SK-N-SH (cell line): Measurements from ENCODE around the gene CHDH. TPM values are rescaled to one million over a fixed set of nuclear protein-coding genes. Genes with fewer than 3 reads are reported as not detected.

Experiments used
- CTCF ChIA-PET: fragments of 300-600, 350-600 bp; formaldehyde crosslinking; extraction: SDS; loops from one replicate; lab custom pipeline; 2021; lab: Yijun Ruan, JAX
- POLR2A ChIA-PET: fragments of 350-600 bp; sonication (Branson Sonifier 250); formaldehyde crosslinking; extraction: SDS; loops from one replicate; lab custom pipeline; 2020; ENCODE audit warnings: antibody characterized with exemption, inconsistent platforms; lab: Yijun Ruan, JAX
- DNase-seq: peaks from one replicate; pipeline ENCODE4 v3.0.0; 2012
- H2AFZ ChIP-seq: fragments of 200-600 bp; sonication (generic); 2 replicates; pipeline ENCODE4 v1.8.1; 2016; ENCODE audit warnings: antibody characterized with exemption, mild to moderate bottlenecking, low read depth
- H3F3A ChIP-seq: fragments of 200-600 bp; sonication (generic); replicated peaks from 2 replicates; pipeline ENCODE3; 2016; ENCODE audit warnings: antibody characterized with exemption, mild to moderate bottlenecking; ENCODE audit not compliant: insufficient read depth
- H3K27ac ChIP-seq, 2 experiments: fragments of 200-500 bp in 1 of 2; fragments of 200-600 bp in 1 of 2; sonication (Bioruptor generic) in 1 of 2; sonication (generic), shearing (Covaris generic) in 1 of 2; 2 replicates each; pipeline versions ENCODE4 v1.5.1 to v1.6.1; 2014 to 2016; ENCODE audit warnings: low read depth in 2 of 2, inconsistent platforms in 1 of 2, low read length in 1 of 2, mild to moderate bottlenecking in 1 of 2, mixed read lengths in 1 of 2
- H3K27me3 ChIP-seq: fragments of 200-600 bp; sonication (generic), shearing (Covaris generic); 2 replicates; pipeline ENCODE4 v1.6.1; 2016; ENCODE audit warnings: mixed run types; ENCODE audit not compliant: insufficient read depth
- H3K36me3 ChIP-seq, 2 experiments: fragments of 200-500 bp in 1 of 2; fragments of 200-600 bp in 1 of 2; sonication (Bioruptor generic) in 1 of 2; sonication (generic) in 1 of 2; replicated peaks in 1 of 2; 2 replicates each; pipeline versions ENCODE3 to v1.5.1; 2014 to 2016; ENCODE audit warnings: low read length in 1 of 2, mild to moderate bottlenecking in 1 of 2; ENCODE audit not compliant: insufficient read depth in 2 of 2, control insufficient read depth in 1 of 2
- H3K4me1 ChIP-seq, 2 experiments: fragments of 200-500 bp in 1 of 2; fragments of 200-600 bp in 1 of 2; sonication (Bioruptor generic) in 1 of 2; sonication (generic), shearing (Covaris generic) in 1 of 2; 2 replicates each; pipeline versions ENCODE4 v1.5.1 to v1.6.1; 2014 to 2016; ENCODE audit warnings: low read depth in 1 of 2, low read length in 1 of 2, mixed run types in 1 of 2; ENCODE audit not compliant: insufficient read depth in 2 of 2, control insufficient read depth in 1 of 2
- H3K4me2 ChIP-seq: fragments of 200-600 bp; sonication (generic), shearing (Covaris generic); 2 replicates; pipeline ENCODE4 v1.6.1; 2017; ENCODE audit warnings: mixed run types
- H3K4me3 ChIP-seq, 2 experiments: fragments of 200-500 bp in 1 of 2; fragments of 200-600 bp in 1 of 2; sonication (Bioruptor generic) in 1 of 2; sonication (generic), shearing (Covaris generic) in 1 of 2; 2 replicates each; pipeline versions ENCODE4 v1.5.1 to v1.8.1; 2014 to 2016; ENCODE audit warnings: low read depth in 2 of 2, inconsistent platforms in 1 of 2, low read length in 1 of 2, mild to moderate bottlenecking in 1 of 2, mixed read lengths in 1 of 2, moderate library complexity in 1 of 2
- H3K79me2 ChIP-seq: fragments of 200-600 bp; sonication (generic); 2 replicates; pipeline ENCODE4 v1.8.1; 2017; ENCODE audit warnings: mild to moderate bottlenecking; ENCODE audit not compliant: insufficient read depth
- H3K9ac ChIP-seq: fragments of 200-600 bp; sonication (generic); 2 replicates; pipeline ENCODE4 v1.6.1; 2017; ENCODE audit warnings: mixed run types
- H3K9me2 ChIP-seq: fragments of 200-600 bp; sonication (generic); 2 replicates; pipeline ENCODE4 v1.6.1; 2017; ENCODE audit warnings: mixed run types
- H3K9me3 ChIP-seq: fragments of 200-600 bp; sonication (generic); 2 replicates; pipeline ENCODE4 v1.6.1; 2017; ENCODE audit warnings: mixed run types, mild to moderate bottlenecking, moderate library complexity
- H4K20me1 ChIP-seq: fragments of 200-600 bp; sonication (generic); 2 replicates; pipeline ENCODE4 v1.6.1; 2017; ENCODE audit warnings: mild to moderate bottlenecking, mixed run types; ENCODE audit not compliant: insufficient read depth
- FOSL2 ChIP-seq: IDR thresholded peaks from 2 replicates; pipeline ENCODE4 v1.4.0; 2012; ENCODE audit warnings: low read depth, mild to moderate bottlenecking, moderate library complexity, borderline replicate concordance
- FOXM1 ChIP-seq: IDR thresholded peaks from 2 replicates; pipeline ENCODE4 v1.4.0; 2012; ENCODE audit warnings: low read depth, mild to moderate bottlenecking
- GABPA ChIP-seq: IDR thresholded peaks from 2 replicates; pipeline ENCODE4 v1.4.0; 2012; ENCODE audit warnings: low read depth, mild to moderate bottlenecking
- GATA2 ChIP-seq: sonication (generic); formaldehyde crosslinking; IDR thresholded peaks from 2 replicates; pipeline ENCODE4 v1.5.0; 2020; ENCODE audit warnings: mild to moderate bottlenecking, missing genetic modification reagents
- JUND ChIP-seq: IDR thresholded peaks from 2 replicates; pipeline ENCODE4 v1.4.0; 2012
- MEF2A ChIP-seq: IDR thresholded peaks from 2 replicates; pipeline ENCODE4 v1.4.0; 2012; ENCODE audit warnings: low read depth, borderline replicate concordance
- NFIC ChIP-seq: IDR thresholded peaks from 2 replicates; pipeline ENCODE4 v1.4.0; 2012; ENCODE audit warnings: borderline replicate concordance
- PBX3 ChIP-seq: IDR thresholded peaks from 2 replicates; pipeline ENCODE4; 2012
- POLR2AphosphoS5 ChIP-seq: IDR thresholded peaks from 2 replicates; pipeline ENCODE4 v1.6.1; 2012; ENCODE audit warnings: low read depth, low read length
- RCOR1 ChIP-seq: fragments of 150-350 bp; IDR thresholded peaks from 2 replicates; pipeline ENCODE4 v1.6.1; 2017; ENCODE audit warnings: antibody characterized with exemption, low read length
- REST ChIP-seq: IDR thresholded peaks from 2 replicates; pipeline ENCODE4 v1.6.1; 2012; ENCODE audit warnings: mild to moderate bottlenecking, low read depth, low read length, moderate library complexity
- SIN3A ChIP-seq: IDR thresholded peaks from 2 replicates; pipeline ENCODE4 v1.6.1; 2012; ENCODE audit warnings: low read depth, mild to moderate bottlenecking, low read length, moderate library complexity, borderline replicate concordance
- TCF12 ChIP-seq: IDR thresholded peaks from 2 replicates; pipeline ENCODE4 v1.4.0; 2012
- TEAD4 ChIP-seq: IDR thresholded peaks from 2 replicates; pipeline ENCODE4 v1.4.0; 2012; ENCODE audit warnings: mild to moderate bottlenecking, borderline replicate concordance; ENCODE audit not compliant: insufficient read depth
- ZBTB33 ChIP-seq: IDR thresholded peaks from 2 replicates; pipeline ENCODE4 v1.4.0; 2012; ENCODE audit warnings: low read depth, borderline replicate concordance
- WGBS: methylation state at CpG from one replicate; pipeline ENCODE4 v1.1.6; 2017; ENCODE audit warnings: low lambda C conversion rate; 5-methylcytosine and 5-hydroxymethylcytosine counted together
- polyA plus RNA-seq, 3 experiments: library from polyadenylated mRNA; depleted of rRNA; stranded (reverse); fragments of >200 nt; gene quantifications; 2 replicates each; pipeline ENCODE4 v1.2.3, GENCODE V29; 2012

The CHDH gene
- polyA plus RNA-seq, 1 of the 3 experiments (the other 2 are of a cell fraction): 0.33 TPM

GRCh38 chr3:53830944-53831343 is 15.3 kb downstream of the CHDH start:
- H4K20me1 ChIP-seq: no peaks in the 10 kb centered on the region
- no peaks in the 10 kb centered on the region for H3K36me3 ChIP-seq
- no peak overlapping the region for H3K27ac ChIP-seq
- 46% methylated on average over 2 of the region's 6 CpGs for WGBS
- H2AFZ ChIP-seq: no peak overlapping the region
- H3K9me2 ChIP-seq: no peaks in the 10 kb centered on the region
- no peak for DNase-seq
- H3K4me3 ChIP-seq: no peak overlapping the region
- H3F3A ChIP-seq: no peaks in the 10 kb centered on the region
- H3K4me2 ChIP-seq: no peak overlapping the region
- no peaks in the 10 kb centered on the region for H3K27me3 ChIP-seq
- H3K9ac ChIP-seq: no peak overlapping the region
- H3K79me2 ChIP-seq: no peaks in the 10 kb centered on the region
- TF ChIP-seq NFIC (no peak), RCOR1 (no peak), POLR2AphosphoS5 (no peak), REST (no peak), JUND (no peak), MEF2A (no peak), TEAD4 (no peak), FOXM1 (no peak), FOSL2 (no peak), GATA2 (no peak), TCF12 (no peak), ZBTB33 (no peak), PBX3 (no peak), SIN3A (no peak), GABPA (no peak)
- H3K9me3 ChIP-seq: no peaks in the 10 kb centered on the region
- CTCF ChIA-PET: no interaction called here
- POLR2A ChIA-PET: no interaction called here
- peaks cover 0 to 7% of the 10 kb centered on the region in 2 experiments; a peak in 1 of 4 replicates for H3K4me1 ChIP-seq
